GM18867 (cell line): Measurements from ENCODE around the gene PPP3R2.
A peak's percentile ranks its signal among the peaks of the same experiment; 100 is the strongest.
"Not testable (repeated sequence)": the region's sequence is repeated elsewhere in the genome, so short reads cannot be mapped to it uniquely, and the experiment has no call there.

Experiments used
- ATAC-seq: cut with Tn5 transposase; IDR thresholded peaks from one replicate; pipeline ENCODE4 v1.9.1; 2021; ENCODE audit warnings: mild to moderate bottlenecking, moderate library complexity; ENCODE audit not compliant: unreplicated experiment

PPP3R2 gene

GRCh38 chr9:101590074-101590473 lies 4.7 kb downstream of the PPP3R2 start:
- ATAC-seq: not testable (repeated sequence)

DNA sequence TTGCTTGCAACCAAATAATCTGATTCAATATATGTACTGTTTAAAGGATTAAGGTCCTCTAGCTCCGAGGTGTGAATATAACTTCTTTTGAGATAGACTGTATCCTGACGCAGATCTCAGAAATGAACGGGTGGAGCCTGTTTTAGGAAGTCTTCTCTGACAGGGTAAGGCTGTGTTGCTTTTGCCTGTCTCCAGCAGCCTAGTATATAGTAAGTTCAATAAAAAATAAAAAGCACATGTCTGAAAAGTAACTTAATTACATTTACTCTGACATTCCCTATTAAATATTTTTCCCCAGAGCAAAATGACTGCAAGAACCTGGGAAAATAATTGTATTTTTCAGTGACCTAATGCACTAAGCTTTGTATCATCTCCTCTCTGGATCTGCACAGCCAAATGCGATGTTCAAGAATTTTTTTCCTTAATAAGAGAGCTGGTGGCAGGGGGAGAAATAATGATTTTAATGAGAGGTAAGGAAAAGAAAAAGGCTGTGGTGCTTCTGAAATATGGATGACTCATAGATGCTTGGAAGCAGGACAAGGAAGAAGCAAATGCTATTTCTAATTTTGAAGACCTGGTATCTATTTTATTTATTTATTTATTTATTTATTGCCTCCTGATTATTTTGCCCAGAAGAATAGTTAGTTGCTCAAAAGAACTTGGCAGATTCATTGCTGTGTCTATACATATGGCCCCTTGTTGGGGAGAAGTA lies 7.3 kb downstream of the PPP3R2 start:
- no peak for ATAC-seq

DNA sequence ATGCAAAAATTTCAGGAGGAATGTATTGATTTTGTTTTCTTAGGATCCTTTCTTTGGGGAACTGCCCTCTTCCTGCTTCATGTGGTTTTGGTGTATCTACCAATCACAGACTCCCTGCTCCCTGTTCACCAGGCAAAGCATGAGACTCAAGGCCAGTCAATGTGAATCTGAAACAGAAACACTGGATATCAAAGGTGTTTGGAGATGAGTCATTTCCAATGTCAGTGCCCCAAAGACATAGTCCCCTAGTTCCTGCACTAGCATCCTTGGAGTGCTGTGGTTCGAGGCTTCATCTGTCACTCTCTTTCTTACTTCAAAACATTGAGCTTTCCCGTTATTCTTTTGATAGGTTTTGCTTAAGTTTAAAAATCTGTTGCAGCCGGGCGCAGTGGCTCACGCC lies 8.1 kb downstream of the PPP3R2 start:
- peak; percentile 75 for ATAC-seq

GRCh38 chr9:101585740-101586139 lies 9.0 kb downstream of the PPP3R2 start:
- ATAC-seq: no peak

GRCh38 chr9:101582553-101582952 lies 12.2 kb downstream of the PPP3R2 start:
- ATAC-seq: no peak

- ATAC-seq: no peak
Observed at GRCh38 chr9:101579711-101580545, 14.8 kb downstream of the PPP3R2 start.

DNA sequence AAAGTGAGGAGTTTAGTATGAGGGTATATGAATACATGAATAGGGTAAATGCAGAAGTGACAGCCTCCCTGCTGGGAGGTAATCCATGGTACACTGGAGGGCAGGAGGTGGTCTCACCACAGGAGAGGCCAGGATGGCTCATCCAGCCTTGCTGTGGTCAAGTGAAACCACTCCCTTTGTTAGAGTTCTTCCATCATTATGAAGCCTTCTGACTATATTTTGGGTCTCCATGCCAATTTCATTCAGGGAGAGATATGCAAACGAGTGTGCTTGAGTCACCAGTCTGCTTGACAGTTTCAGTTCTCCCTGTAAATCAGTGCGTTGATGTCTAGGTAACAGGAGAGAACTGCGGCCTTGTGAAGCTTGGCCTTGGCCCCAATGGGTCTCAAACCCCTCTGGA lies 16.4 kb downstream of the PPP3R2 start:
- ATAC-seq: peak; percentile 66

- no peak for ATAC-seq
Observed at GRCh38 chr9:101574731-101575333, 19.9 kb downstream of the PPP3R2 start.

DNA sequence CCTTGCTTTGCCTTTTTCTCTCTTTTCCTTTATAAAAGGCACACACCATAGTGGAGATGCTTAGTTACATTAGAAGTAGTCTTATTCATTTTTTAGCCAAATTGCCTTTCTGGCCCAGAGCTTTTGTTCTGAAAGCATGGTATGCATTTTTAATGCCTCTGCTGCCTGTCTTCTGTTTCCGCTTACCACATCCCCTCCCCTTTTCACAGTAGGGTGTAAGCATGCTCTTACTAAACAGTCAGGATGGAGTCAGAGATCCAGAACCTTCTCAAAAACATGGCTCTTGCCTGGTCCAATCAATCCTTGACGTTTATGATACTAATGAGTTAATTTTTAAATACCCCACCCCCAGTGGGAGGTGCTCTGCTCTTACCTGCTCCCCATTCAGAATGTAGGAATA lies 22.5 kb downstream of the PPP3R2 start:
- ATAC-seq: no peak

GRCh38 chr9:101571114-101571513 lies 23.7 kb downstream of the PPP3R2 start:
- ATAC-seq: no peak

- no peak for ATAC-seq
Observed at GRCh38 chr9:101569741-101570501, 24.8 kb downstream of the PPP3R2 start.

DNA sequence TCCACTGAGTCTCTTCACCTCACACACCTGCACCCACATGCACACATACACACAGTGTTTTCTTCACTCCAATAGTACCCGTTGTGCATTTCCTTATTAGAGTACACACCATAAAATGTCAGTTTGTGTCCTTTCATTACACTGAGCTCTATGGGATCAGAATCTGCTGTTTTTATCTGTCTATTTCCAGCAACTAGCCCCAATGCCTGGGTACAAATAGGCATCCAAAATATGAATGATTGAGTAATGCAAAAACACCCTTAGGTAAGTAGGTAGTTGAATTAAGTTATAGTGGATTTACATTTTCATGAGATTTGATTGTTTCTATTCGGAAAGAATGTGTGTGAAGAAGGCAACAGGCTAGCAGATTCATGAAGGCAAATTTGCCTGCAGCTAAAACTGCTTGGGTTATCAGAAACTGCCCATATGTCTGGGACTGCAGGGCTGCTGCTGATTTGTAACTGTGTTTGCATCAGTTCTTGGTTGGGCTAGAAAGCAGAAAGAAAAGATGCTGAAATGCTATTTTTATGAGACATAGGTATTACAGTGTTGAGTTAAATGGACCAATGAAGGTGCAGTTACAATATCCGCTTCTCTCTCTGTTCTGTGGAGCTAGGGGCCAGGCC lies 26.9 kb downstream of the PPP3R2 start:
- no peak for ATAC-seq

DNA sequence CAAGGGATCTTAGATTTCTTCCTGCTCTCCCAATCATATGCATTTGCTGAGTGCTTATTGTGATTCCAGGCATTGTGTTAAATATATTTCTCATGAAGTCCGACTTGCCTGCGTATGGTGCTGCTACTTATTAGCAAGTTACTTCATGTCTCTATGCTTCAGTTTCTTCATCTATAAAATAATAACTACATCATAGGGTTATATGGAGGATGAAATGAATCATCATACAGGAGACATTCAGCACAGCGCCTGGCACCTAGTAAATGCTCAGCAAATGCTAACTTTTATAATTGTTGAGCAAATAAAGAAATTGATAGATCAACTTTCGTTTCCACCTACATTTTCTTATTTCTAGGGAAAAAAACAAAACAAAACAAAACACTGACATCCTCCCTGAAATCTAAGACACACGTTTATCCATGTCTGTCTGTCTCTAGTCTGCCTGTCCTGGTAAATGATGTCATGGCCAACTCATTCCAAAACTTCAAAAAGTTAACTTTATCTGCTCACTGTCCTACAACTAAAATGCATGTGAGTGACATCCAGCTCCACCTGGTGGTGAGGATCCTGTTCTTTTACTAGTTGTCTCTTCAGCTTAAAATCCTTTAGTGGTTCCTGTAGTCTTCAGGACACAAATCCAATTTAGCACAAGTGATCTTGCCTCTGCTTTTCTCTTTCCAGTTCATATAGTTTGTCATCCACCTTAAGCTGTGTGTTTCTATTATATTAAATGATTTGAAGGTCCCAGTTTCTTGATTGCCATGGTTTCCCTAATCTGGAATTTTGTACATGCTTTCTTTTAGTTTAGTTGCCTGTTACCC lies 27.7 kb downstream of the PPP3R2 start:
- peak; percentile 69 for ATAC-seq

GRCh38 chr9:101564252-101564651 lies 30.5 kb downstream of the PPP3R2 start:
- no peak for ATAC-seq

GRCh38 chr9:101562966-101563365 lies 31.8 kb downstream of the PPP3R2 start:
- ATAC-seq: no peak

- no peak for ATAC-seq
Observed at GRCh38 chr9:101561740-101562139, 33.0 kb downstream of the PPP3R2 start.

DNA sequence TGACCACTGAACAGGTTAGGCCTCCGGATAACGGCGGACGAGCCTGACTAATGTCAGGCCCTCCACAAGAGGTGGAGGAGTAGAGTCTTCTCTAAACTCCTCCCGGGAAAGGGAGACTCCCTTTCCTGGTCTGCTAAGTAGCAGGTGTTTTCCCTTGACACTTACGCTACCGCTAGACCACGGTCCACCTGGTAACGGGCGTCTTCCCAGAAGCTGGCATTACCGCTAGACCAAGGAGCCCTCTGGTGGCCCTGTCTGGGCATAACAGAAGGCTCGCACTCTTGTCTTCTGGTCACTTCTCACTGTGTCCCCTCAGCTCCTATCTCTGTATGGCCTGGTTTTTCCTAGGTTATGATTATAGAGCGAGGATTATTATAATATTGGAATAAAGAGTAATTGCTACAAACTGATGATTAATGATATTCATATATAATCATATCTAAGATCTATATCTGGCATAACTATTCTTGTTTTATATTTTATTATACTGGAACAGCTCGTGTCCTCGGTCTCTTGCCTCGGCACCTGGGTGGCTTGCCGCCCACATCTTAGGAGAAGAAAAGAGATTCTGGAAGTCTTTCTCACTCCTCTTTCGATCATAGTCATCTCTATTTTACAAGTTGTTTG lies 45.2 kb downstream of the PPP3R2 start:
- not testable (repeated sequence) for ATAC-seq

DNA sequence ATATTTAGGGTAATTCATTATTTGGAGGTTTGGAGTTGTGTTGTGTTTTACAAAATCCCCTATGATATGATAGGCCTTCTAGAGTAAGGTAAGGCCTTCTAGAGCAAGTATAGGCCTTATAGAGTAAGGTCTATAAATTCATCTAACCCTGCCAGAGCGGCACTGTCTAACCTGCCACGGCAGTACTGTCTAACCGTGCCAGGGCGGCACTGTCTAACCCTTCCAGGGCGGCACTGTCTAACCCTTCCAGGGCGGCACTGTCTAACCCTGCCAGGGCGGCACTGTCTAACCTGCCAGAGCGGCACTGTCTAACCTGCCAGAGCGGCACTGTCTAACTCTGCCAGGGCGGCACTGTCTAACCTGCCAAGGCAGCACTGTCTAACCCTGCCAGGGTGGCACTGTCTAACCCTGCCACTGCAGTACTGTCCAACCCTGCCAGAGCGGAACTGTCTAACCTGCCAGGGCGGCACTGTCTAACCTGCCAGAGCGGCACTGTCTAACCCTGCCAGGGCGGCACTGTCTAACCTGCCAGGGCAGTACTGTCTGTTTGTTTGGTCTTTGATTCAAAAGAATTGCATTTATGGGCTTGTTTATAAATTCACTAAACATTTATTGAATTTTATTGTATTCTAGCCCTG lies 51.6 kb downstream of the PPP3R2 start:
- ATAC-seq: no peak
